ENCODE data around the gene PPM1L.

Gene PPM1L

DNA sequence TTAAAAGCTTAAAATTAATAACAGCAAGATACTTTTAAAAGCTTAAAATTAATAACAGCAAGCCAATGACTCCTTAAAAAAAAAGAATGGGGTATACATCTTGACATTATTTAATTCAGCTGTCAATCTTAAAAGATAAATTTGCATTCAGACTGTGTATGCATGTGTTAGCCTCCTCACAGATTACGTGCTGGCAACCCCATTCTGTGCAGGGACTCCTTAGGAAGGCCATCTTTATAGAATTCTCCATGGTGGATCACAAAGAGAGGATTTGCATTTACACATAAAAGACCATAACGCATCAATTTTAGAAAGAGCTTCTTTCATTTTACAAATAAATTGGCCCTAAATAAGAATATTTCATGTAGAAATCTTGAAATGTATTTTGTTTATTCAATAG, 261.9 kb downstream of the PPM1L start:
- no peak overlapping the region for H3K27ac ChIP-seq (ENCODE audit: low read depth, low read length)
- H3K18ac ChIP-seq (ENCODE audit: low read length) = no peak overlapping the region
- H2BK12ac ChIP-seq (ENCODE audit: low read length) = peak overlapping the region; percentile 30
- H4K91ac ChIP-seq (ENCODE audit: low read depth, low read length) = no peak overlapping the region
- no peak overlapping the region for H4K8ac ChIP-seq (ENCODE audit: low read depth, low read length)
- no peaks in the 10 kb centered on the region for H3K79me2 ChIP-seq (ENCODE audit: control insufficient read depth, insufficient read depth, low read length, poor library complexity)
- no peak for DNase-seq
- H3K9ac ChIP-seq (ENCODE audit: low read length) = no peak overlapping the region
- H4K12ac ChIP-seq (ENCODE audit: low read depth, low read length) = no peak overlapping the region
- no peak overlapping the region for H2BK5ac ChIP-seq (ENCODE audit: low read depth, low read length, poor library complexity)
- H3K4me1 ChIP-seq (ENCODE audit: control insufficient read depth in 1 of 2, insufficient read depth in 2 of 2, low read length in 2 of 2) = peaks cover 0 to 6% of the 10 kb centered on the region in 2 experiments
- no peak overlapping the region for H2AFZ ChIP-seq (ENCODE audit: insufficient read depth, low read length, poor library complexity)
- no peak overlapping the region for H3K4ac ChIP-seq (ENCODE audit: low read depth, low read length)
- no peaks in the 10 kb centered on the region for H3K36me3 ChIP-seq (ENCODE audit: control insufficient read depth in 1 of 2, insufficient read depth in 2 of 2, low read length in 2 of 2)
- H2AK5ac ChIP-seq (ENCODE audit: low read length) = no peak overlapping the region
- no peaks in the 10 kb centered on the region for H3K27me3 ChIP-seq (ENCODE audit: insufficient read depth, low read length)
- H3K79me1 ChIP-seq (ENCODE audit: low read length) = peaks cover 6% of the 10 kb centered on the region
- H3K23ac ChIP-seq (ENCODE audit: low read length) = no peak overlapping the region
- H3K14ac ChIP-seq (ENCODE audit: low read length) = no peak overlapping the region
- H3K4me3 ChIP-seq (ENCODE audit: low read depth, low read length) = no peak overlapping the region
- no peak overlapping the region for H2BK120ac ChIP-seq (ENCODE audit: insufficient read depth, low read length, poor library complexity)
- no CpG with 5 or more reads among the region's 2 CpGs for WGBS (ENCODE audit: extremely low coverage, insufficient coverage, insufficient read length)
- H3K4me2 ChIP-seq (ENCODE audit: low read length) = no peak overlapping the region
- no peaks in the 10 kb centered on the region for H3K9me3 ChIP-seq (ENCODE audit: insufficient read depth, low read depth, low read length)

DNA sequence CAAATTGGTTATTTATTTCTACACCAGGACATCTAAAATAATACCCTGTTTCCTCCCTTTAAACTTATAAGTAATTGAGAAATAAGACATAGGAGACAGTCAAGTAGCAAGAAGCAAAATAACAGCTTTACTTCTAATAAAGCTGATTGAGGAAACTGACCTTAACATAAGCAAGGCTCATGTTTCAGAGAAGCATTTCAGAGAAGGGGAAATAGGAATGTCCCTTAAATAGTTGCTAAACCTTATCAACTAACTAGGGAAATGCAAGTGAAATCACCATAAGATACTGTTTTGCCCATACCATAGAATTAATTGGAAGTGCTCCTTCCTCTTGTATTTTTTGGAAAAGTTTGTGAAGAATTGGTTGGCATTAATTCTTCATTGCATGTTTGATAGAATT, 264.2 kb downstream of the PPM1L start:
- Histone ChIP-seq H4K8ac (ENCODE audit: low read depth, low read length) (no peak overlapping the region), H3K14ac (ENCODE audit: low read length) (no peak overlapping the region), H2AFZ (ENCODE audit: insufficient read depth, low read length, poor library complexity) (no peak overlapping the region), H3K4me2 (ENCODE audit: low read length) (no peak overlapping the region), H2BK120ac (ENCODE audit: insufficient read depth, low read length, poor library complexity) (no peak overlapping the region), H3K79me2 (ENCODE audit: control insufficient read depth, insufficient read depth, low read length, poor library complexity) (no peaks in the 10 kb centered on the region), H3K4ac (ENCODE audit: low read depth, low read length) (no peak overlapping the region), H3K79me1 (ENCODE audit: low read length) (peaks cover 6% of the 10 kb centered on the region), H3K23ac (ENCODE audit: low read length) (no peak overlapping the region), H3K4me1 (ENCODE audit: control insufficient read depth in 1 of 2, insufficient read depth in 2 of 2, low read length in 2 of 2) (peaks cover 0 to 6% of the 10 kb centered on the region in 2 experiments), H4K12ac (ENCODE audit: low read depth, low read length) (no peak overlapping the region), H2BK12ac (ENCODE audit: low read length) (no peak overlapping the region), H4K91ac (ENCODE audit: low read depth, low read length) (no peak overlapping the region), H3K18ac (ENCODE audit: low read length) (no peak overlapping the region), H2BK5ac (ENCODE audit: low read depth, low read length, poor library complexity) (no peak overlapping the region), H3K36me3 (ENCODE audit: control insufficient read depth in 1 of 2, insufficient read depth in 2 of 2, low read length in 2 of 2) (no peaks in the 10 kb centered on the region), H3K27ac (ENCODE audit: low read depth, low read length) (no peak overlapping the region), H3K9ac (ENCODE audit: low read length) (no peak overlapping the region), H3K9me3 (ENCODE audit: insufficient read depth, low read depth, low read length) (no peaks in the 10 kb centered on the region), H3K4me3 (ENCODE audit: low read depth, low read length) (no peak overlapping the region), H3K27me3 (ENCODE audit: insufficient read depth, low read length) (no peaks in the 10 kb centered on the region), H2AK5ac (ENCODE audit: low read length) (no peak overlapping the region)
- DNase-seq = no peak

DNA sequence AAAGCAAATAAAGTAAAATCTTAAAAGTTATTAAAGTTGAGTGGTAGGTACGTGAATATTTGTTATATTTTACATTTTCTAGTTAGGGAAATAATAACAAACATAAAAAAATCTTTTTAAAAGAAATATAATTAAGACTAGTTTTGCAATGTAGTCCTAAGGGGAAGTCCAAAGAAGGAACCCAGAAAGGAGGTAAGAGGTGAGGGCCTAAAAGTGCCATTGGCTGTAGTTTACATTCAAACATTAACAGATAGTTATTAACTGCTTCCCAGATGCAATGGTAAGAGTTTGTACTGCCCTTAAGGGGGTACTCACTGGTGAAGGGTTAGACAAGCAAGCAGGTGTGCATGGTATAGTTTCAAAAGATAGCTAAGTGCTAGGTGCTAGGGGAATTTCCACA, 269.9 kb downstream of the PPM1L start:
- Histone ChIP-seq H3K36me3 (ENCODE audit: control insufficient read depth in 1 of 2, insufficient read depth in 2 of 2, low read length in 2 of 2) (no peaks in the 10 kb centered on the region), H2BK120ac (ENCODE audit: insufficient read depth, low read length, poor library complexity) (peak overlapping the region; percentile 63), H2BK5ac (ENCODE audit: low read depth, low read length, poor library complexity) (peak overlapping the region; percentile 64), H3K4me3 (ENCODE audit: low read depth, low read length) (no peak overlapping the region), H4K8ac (ENCODE audit: low read depth, low read length) (no peak overlapping the region), H3K23ac (ENCODE audit: low read length) (no peak overlapping the region), H4K91ac (ENCODE audit: low read depth, low read length) (peak overlapping the region; percentile 78), H3K4me1 (ENCODE audit: control insufficient read depth in 1 of 2, insufficient read depth in 2 of 2, low read length in 2 of 2) (peaks cover 13 to 19% of the 10 kb centered on the region in 2 experiments), H2BK12ac (ENCODE audit: low read length) (peak overlapping the region; percentile 27), H2AFZ (ENCODE audit: insufficient read depth, low read length, poor library complexity) (no peak overlapping the region), H4K12ac (ENCODE audit: low read depth, low read length) (no peak overlapping the region), H3K9ac (ENCODE audit: low read length) (no peak overlapping the region), H2AK5ac (ENCODE audit: low read length) (peak overlapping the region; percentile 12), H3K14ac (ENCODE audit: low read length) (peak overlapping the region; percentile 60), H3K27ac (ENCODE audit: low read depth, low read length) (peak overlapping the region; percentile 78), H3K9me3 (ENCODE audit: insufficient read depth, low read depth, low read length) (no peaks in the 10 kb centered on the region), H3K79me2 (ENCODE audit: control insufficient read depth, insufficient read depth, low read length, poor library complexity) (no peaks in the 10 kb centered on the region), H3K27me3 (ENCODE audit: insufficient read depth, low read length) (no peaks in the 10 kb centered on the region), H3K4ac (ENCODE audit: low read depth, low read length) (no peak overlapping the region), H3K18ac (ENCODE audit: low read length) (no peak overlapping the region), H3K79me1 (ENCODE audit: low read length) (peaks cover 19% of the 10 kb centered on the region), H3K4me2 (ENCODE audit: low read length) (no peak overlapping the region)
- no CpG with 5 or more reads among the region's 1 CpG for WGBS (ENCODE audit: extremely low coverage, insufficient coverage, insufficient read length)
- DNase-seq = no peak

DNA sequence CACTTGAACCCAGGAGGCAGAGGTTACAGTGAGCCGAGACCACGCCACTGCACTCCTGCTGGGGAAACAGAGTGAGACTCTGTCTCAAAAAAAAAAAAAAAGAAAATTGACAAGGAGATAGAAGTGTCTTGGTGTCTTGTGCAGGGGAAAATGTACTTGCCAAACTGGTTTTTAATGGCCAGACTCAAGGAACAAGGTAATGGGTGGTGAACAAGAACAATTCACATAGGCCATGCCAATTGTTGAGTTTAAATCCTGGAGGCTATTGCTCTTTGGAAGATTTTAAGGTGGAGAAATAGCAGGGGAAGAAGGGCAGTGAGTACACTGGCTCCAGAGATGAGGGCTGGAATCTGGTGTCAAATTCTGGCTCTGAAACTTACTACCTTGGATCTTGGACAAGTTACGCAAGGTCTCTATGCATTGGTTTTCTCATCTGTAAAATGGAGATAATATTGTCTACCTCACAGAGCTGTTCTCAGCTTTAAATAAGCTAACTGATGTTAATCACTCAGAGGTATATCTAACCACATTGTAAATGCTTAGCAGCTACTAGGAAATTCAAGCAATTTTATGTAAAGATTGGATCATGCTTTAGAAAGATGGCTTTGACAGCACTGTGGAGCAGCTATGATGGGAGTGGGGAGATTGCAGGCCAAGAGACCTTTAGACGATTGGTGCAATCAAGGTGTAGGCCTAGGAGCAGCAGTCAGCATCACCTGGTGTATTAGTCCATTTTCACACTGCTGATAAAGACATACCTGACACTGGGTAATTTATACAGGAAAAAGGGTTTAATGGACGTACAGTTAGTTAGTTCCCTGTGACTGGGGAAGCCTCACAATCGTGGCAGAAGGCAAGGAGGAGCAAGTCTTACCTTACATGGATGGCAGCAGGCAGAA, 270.8 kb downstream of the PPM1L start:
- peak overlapping the region; percentile 89 for H2BK12ac ChIP-seq (ENCODE audit: low read length)
- peak overlapping the region; percentile 78 for H3K27ac ChIP-seq (ENCODE audit: low read depth, low read length)
- H3K4me2 ChIP-seq (ENCODE audit: low read length) = no peak overlapping the region
- no peaks in the 10 kb centered on the region for H3K27me3 ChIP-seq (ENCODE audit: insufficient read depth, low read length)
- peak overlapping the region; percentile 51 for H3K18ac ChIP-seq (ENCODE audit: low read length)
- peak overlapping the region; percentile 43 for H4K8ac ChIP-seq (ENCODE audit: low read depth, low read length)
- H4K91ac ChIP-seq (ENCODE audit: low read depth, low read length) = peak overlapping the region; percentile 78
- no CpG with 5 or more reads among the region's 6 CpGs for WGBS (ENCODE audit: extremely low coverage, insufficient coverage, insufficient read length)
- no peak overlapping the region for H3K23ac ChIP-seq (ENCODE audit: low read length)
- H3K9me3 ChIP-seq (ENCODE audit: insufficient read depth, low read depth, low read length) = no peaks in the 10 kb centered on the region
- peaks cover 1% of the 10 kb centered on the region for H3K79me2 ChIP-seq (ENCODE audit: control insufficient read depth, insufficient read depth, low read length, poor library complexity)
- peak in 1 of 2 donors; percentile 57 for DNase-seq
- H3K4ac ChIP-seq (ENCODE audit: low read depth, low read length) = peak overlapping the region; percentile 1
- no peak overlapping the region for H4K12ac ChIP-seq (ENCODE audit: low read depth, low read length)
- peak overlapping the region; percentile 63 for H2BK120ac ChIP-seq (ENCODE audit: insufficient read depth, low read length, poor library complexity)
- peak overlapping the region; percentile 48 for H2AK5ac ChIP-seq (ENCODE audit: low read length)
- peak overlapping the region; percentile 65 for H3K14ac ChIP-seq (ENCODE audit: low read length)
- no peaks in the 10 kb centered on the region for H3K36me3 ChIP-seq (ENCODE audit: control insufficient read depth in 1 of 2, insufficient read depth in 2 of 2, low read length in 2 of 2)
- peaks cover 18 to 23% of the 10 kb centered on the region in 2 experiments for H3K4me1 ChIP-seq (ENCODE audit: control insufficient read depth in 1 of 2, insufficient read depth in 2 of 2, low read length in 2 of 2)
- H3K79me1 ChIP-seq (ENCODE audit: low read length) = peaks cover 24% of the 10 kb centered on the region
- no peak overlapping the region for H2AFZ ChIP-seq (ENCODE audit: insufficient read depth, low read length, poor library complexity)
- H3K9ac ChIP-seq (ENCODE audit: low read length) = no peak overlapping the region
- H3K4me3 ChIP-seq (ENCODE audit: low read depth, low read length) = no peak overlapping the region
- H2BK5ac ChIP-seq (ENCODE audit: low read depth, low read length, poor library complexity) = peak overlapping the region; percentile 64

Measured in trophoblast cell (in vitro differentiated cells and primary cell).